Spleen (tissue), 7 donors: ENCODE measurements around the gene SIK3.

Experiments
- CTCF ChIP-seq, 11 experiments: fragments of 200-600 bp in 7 of 11; fragments of 450-650 bp in 4 of 11; sonication (generic) in 4 of 11; IDR thresholded peaks in 8 of 11; conservative IDR thresholded peaks in 3 of 11; 1 replicate in 7 of 11; 2 replicates in 4 of 11; pipeline versions ENCODE4 v1.4.0 to v1.8.0; 2016 to 2021; ENCODE audit warnings: antibody characterized with exemption in 11 of 11, inconsistent platforms in 4 of 11, mild to moderate bottlenecking in 1 of 11
- POLR2A ChIP-seq, 3 donors: fragments of 450-650 bp; IDR thresholded peaks; one replicate each; pipeline ENCODE4 v1.5.1; 2017; ENCODE audit warnings: antibody characterized with exemption in 3 of 3, mild to moderate bottlenecking in 1 of 3
- POLR2AphosphoS5 ChIP-seq, 3 donors: sonication (generic); formaldehyde crosslinking; IDR thresholded peaks; one replicate each; pipeline ENCODE4 v1.5.1; 2017; ENCODE audit warnings: antibody characterized with exemption in 3 of 3
- donor health status: DM: no; HTN: no; CAD: no; lungs with moderate emphysema.
- donor health status: DM: no; HTN: no; CAD: no.
- donor health status: DM: no; HTN: no; CAD: no.

GRCh38 chr11:116861539-116861938 is 236.7 kb downstream of the SIK3 start:
- TF ChIP-seq CTCF (IDR thresholded peaks at IDR 0.05 in 8 of 11, conservative IDR thresholded peaks at IDR 0.05 in 3 of 11) (no peak), POLR2AphosphoS5 (IDR thresholded peaks at IDR 0.05) (no peak), POLR2A (IDR thresholded peaks at IDR 0.05) (no peak)
